GM12801 (cell line): ENCODE data around the gene DMBX1.

ENCODE experiments used
- CTCF ChIP-seq: IDR thresholded peaks from one replicate; pipeline ENCODE4 v1.5.1; 2011; ENCODE audit warnings: control low read depth; ENCODE audit not compliant: insufficient read length; ENCODE audit errors: extremely low read depth

The DMBX1 gene

GRCh38 chr1:46469881-46470280, 19.8 kb upstream of the DMBX1 start:
- TF ChIP-seq CTCF = no peak

GRCh38 chr1:46471848-46472492, 17.7 kb upstream of the DMBX1 start:
- no peak for TF ChIP-seq CTCF

- TF ChIP-seq CTCF = no peak
Measured at GRCh38 chr1:46472498-46473181, 17.0 kb upstream of the DMBX1 start.

- TF ChIP-seq CTCF = no peak
Measured at GRCh38 chr1:46473991-46474390, 15.6 kb upstream of the DMBX1 start.

- no peak for TF ChIP-seq CTCF
Measured at GRCh38 chr1:46474570-46474969, 15.1 kb upstream of the DMBX1 start.

- no peak for TF ChIP-seq CTCF
Measured at GRCh38 chr1:46476673-46477072, 13.0 kb upstream of the DMBX1 start.

- peak; percentile 86 for TF ChIP-seq CTCF
Measured at GRCh38 chr1:46477153-46477929, 12.3 kb upstream of the DMBX1 start.
